Skeletal muscle satellite cell (primary cell): Measurements from ENCODE around the gene RPIA. TPM values are rescaled to one million over a fixed set of nuclear protein-coding genes. Genes with fewer than 3 reads are reported as not detected.
A peak's percentile ranks its signal among the peaks of the same experiment; 100 is the strongest.
"Not testable (repeated sequence)": the region's sequence is repeated elsewhere in the genome, so short reads cannot be mapped to it uniquely, and the experiment has no call there.

Experiments used
- H3K27me3 ChIP-seq: 2 replicates; pipeline ENCODE4 v1.7.0; 2013; ENCODE audit warnings: low read length; ENCODE audit not compliant: control insufficient read depth, insufficient read depth
- H3K36me3 ChIP-seq: 2 replicates; pipeline ENCODE4 v1.7.0; 2013; ENCODE audit warnings: mild to moderate bottlenecking, control low read depth, low read length; ENCODE audit not compliant: insufficient read depth
- H3K4me1 ChIP-seq: 2 replicates; pipeline ENCODE4 v1.7.0; 2013; ENCODE audit warnings: low read length; ENCODE audit not compliant: control insufficient read depth, insufficient read depth
- H3K4me2 ChIP-seq: 2 replicates; pipeline ENCODE4 v1.7.0; 2013; ENCODE audit warnings: mild to moderate bottlenecking, low read length
- H3K4me3 ChIP-seq: 2 replicates; pipeline ENCODE4 v1.7.0; 2013; ENCODE audit warnings: low read length
- H3K9ac ChIP-seq: 2 replicates; pipeline ENCODE4 v1.7.0; 2013; ENCODE audit warnings: mild to moderate bottlenecking, low read depth, low read length, moderate library complexity
- H3K9me3 ChIP-seq: replicated peaks from 2 replicates; pipeline ENCODE4 v1.7.0; 2013; ENCODE audit warnings: mild to moderate bottlenecking, control low read depth, low read length
- total RNA-seq: library from RNA; depleted of rRNA; stranded (reverse); fragments of >200 nt; gene quantifications from 2 replicates; pipeline ENCODE4 v1.2.3, GENCODE V29; 2012; rRNA removed

Gene RPIA
- 10.9 and 12.2 TPM in 2 replicates for total RNA-seq

DNA sequence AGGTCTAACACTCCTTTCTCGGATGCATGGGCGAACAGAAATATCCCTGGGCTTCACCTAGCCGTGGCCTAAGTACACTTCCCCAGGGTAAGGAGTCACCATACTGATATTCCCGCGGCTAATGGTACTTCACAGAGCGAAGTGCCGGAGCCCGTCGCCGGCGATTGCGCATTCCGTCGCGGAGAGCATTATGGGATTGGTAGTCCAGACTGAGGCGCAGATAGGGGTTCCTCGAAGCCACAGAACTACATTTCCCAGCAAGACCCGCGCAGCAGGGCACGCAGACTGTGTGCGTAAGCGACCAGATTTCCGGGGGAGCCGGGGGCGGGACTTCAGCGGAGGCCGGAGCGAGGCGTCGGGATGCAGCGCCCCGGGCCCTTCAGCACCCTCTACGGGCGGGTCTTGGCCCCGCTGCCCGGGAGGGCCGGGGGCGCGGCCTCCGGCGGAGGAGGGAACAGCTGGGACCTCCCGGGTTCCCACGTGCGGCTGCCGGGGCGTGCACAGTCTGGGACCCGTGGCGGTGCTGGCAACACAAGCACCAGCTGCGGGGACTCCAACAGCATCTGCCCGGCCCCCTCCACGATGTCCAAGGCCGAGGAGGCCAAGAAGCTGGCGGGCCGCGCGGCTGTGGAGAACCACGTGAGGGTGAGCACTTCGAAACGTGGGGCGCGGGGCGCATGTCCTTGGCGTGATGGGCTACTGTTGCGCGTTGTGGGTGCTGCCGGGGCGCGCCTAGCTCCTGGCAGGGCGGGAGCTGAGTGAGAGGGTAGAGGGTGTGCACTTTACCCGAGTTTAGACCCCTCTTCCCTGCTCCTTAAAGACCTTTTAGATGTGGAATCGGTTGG is at the start of gene RPIA:
RPIA (plus strand) TSS at position 335 of the 845 bp plus-strand sequence; CDS start at position 361, 26 bp downstream.
- no peaks in the 10 kb centered on the region for H3K36me3 ChIP-seq
- no peaks in the 10 kb centered on the region for H3K9me3 ChIP-seq
- peaks cover 10% of the 10 kb centered on the region for H3K4me1 ChIP-seq
- H3K4me2 ChIP-seq = peak within 1 kb of the TSS; percentile 99
- no peaks in the 10 kb centered on the region for H3K27me3 ChIP-seq
- peak within 1 kb of the TSS; percentile 98 for H3K4me3 ChIP-seq
- peak within 1 kb of the TSS; percentile 89 for H3K9ac ChIP-seq

DNA sequence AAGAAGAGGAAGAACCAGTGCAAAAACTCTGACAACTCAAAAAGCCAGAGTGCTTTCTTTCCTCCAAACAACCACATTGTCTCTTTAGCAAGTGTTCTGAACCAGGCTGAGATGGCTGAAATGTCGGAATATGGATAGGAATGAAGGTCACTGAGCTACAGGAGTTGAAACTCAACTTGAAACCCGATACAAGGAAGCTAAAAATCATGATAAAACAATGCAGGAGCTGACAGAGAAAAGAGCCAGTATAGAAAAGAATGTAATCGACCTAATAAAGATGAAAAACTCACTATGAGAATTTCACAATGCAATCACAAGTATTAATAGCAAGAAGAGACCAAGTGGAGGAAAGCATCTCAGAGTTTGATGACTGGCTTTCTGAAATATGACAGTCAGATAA is 49.2 kb upstream of the RPIA start:
- Histone ChIP-seq H3K4me3 (no peak overlapping the region), H3K4me1 (peaks cover 14% of the 10 kb centered on the region), H3K27me3 (peaks cover 19% of the 10 kb centered on the region), H3K9me3 (no peaks in the 10 kb centered on the region), H3K4me2 (no peak overlapping the region), H3K36me3 (no peaks in the 10 kb centered on the region), H3K9ac (no peak overlapping the region)

DNA sequence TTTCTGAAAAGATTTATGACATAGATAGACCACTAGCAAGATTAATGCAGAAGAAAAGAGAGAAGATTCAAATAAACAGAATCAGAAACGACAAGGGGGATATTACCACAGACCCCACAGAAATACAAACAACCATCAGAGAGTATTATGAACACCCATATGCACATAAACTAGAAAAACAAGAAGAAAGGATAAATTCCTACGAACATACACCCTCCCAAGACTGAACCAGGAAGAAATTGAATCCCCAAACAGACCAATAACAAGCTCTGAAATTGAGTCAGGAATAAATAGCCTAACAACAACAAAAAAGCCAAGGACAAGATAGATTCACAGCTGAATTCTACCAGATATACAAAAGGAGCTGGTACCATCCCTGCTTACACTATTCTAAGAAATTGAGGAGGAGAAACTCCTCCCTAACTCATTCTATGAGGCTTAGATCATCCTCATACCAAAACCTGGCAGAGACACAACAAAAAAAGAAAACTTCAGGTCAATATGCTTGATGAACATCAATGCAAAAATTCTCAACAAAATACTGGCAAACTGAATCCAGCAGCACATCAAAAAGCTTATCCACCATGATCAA is 46.1 kb upstream of the RPIA start:
- not testable (repeated sequence) for H3K36me3 ChIP-seq, H3K9ac ChIP-seq, H3K4me3 ChIP-seq, H3K9me3 ChIP-seq, H3K4me1 ChIP-seq, H3K4me2 ChIP-seq
- H3K27me3 ChIP-seq = peaks cover 17% of the 10 kb centered on the region

DNA sequence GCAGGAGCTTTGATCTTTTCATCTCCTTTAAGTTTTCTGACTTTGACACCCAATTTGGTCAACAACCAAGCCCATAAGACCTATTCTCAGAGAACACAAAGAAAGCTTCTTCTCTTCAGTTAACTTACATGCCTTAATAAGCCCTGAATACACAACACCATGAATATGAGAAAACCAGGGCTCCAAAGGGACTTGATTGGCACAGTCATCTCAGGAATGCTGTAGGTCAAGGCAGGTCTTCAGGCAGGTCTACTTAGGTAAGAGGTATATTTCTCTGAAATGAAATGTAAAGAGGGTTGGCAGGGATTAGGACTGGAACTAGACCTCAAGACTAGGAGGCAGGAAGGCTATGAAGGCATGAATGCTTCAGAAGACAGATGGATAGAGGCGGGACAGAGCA is 39.8 kb upstream of the RPIA start:
- peaks cover 6% of the 10 kb centered on the region for H3K27me3 ChIP-seq

DNA sequence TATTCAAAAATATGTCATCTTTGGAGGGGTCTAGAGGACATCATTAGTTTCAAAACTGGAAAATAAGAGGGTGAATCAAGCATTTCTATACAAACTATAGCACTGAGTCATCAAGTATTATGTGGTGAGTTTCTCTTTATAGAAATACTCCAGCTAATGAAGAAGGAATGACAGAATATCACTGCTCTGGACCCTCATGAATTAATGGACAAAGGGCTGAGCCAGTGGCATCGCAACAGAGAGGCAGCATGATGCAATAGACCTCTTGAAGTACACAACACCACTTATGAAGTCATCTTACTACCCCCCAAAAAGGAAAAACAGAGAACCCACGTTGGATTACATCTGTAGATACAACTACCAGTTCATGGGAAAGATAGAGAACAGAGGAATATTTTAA is 36.8 kb upstream of the RPIA start:
- Histone ChIP-seq H3K27me3 (peaks cover 6% of the 10 kb centered on the region), H3K36me3 (no peaks in the 10 kb centered on the region), H3K9me3 (no peaks in the 10 kb centered on the region), H3K4me3 (no peak overlapping the region), H3K4me1 (peaks cover 14% of the 10 kb centered on the region), H3K9ac (no peak overlapping the region), H3K4me2 (no peak overlapping the region)

More for the DNA sequence above, 39.8 kb upstream of the RPIA start:
- Histone ChIP-seq H3K4me1 (no peaks in the 10 kb centered on the region), H3K9me3 (no peaks in the 10 kb centered on the region), H3K4me3 (no peak overlapping the region), H3K9ac (no peak overlapping the region), H3K36me3 (no peaks in the 10 kb centered on the region), H3K4me2 (no peak overlapping the region)

DNA sequence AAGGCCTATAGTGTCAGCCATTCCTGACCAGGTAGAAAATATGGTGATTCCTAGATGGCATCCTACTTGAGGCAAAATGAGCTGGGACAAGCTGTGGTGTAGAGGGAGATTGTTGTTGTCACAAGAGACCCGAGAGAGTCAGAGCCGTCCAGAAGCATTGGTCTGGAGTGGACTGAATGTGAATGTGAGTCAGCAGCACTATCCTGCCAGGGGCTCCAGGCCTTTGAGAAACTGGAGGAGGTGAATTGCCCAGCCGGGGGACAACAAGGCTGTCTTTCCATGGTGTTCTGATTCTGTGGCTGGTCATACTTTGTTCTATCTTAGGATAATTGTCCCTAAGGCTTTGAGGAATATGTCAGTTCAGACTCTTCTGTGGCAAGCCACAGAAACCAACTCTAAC is 34.8 kb upstream of the RPIA start:
- peaks cover 2% of the 10 kb centered on the region for H3K27me3 ChIP-seq
- H3K9ac ChIP-seq = no peak overlapping the region
- H3K4me3 ChIP-seq = no peak overlapping the region
- peaks cover 16% of the 10 kb centered on the region for H3K4me1 ChIP-seq
- no peaks in the 10 kb centered on the region for H3K9me3 ChIP-seq
- no peak overlapping the region for H3K4me2 ChIP-seq
- no peaks in the 10 kb centered on the region for H3K36me3 ChIP-seq

DNA sequence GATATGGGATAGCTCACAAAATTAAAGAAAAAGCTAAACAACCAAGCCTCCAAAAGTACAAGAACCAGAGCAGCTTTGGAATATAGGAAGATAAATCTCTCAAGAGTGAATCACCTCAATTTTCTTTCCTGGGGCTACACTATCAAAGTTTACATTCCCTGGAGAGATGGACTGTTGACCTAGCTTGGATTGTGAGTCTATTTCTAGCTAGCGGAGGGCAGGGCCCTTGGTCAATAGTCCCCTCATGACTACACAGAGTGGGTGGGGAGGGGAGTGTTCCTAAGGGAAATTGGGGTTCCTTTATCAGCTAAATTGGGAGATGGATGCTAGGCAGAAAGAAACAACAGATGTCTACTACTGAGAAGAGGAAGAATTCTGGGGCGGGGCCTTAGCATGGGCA is 34.3 kb upstream of the RPIA start:
- Histone ChIP-seq H3K36me3 (no peaks in the 10 kb centered on the region), H3K4me1 (peaks cover 16% of the 10 kb centered on the region), H3K9me3 (no peaks in the 10 kb centered on the region), H3K4me2 (no peak overlapping the region), H3K27me3 (no peaks in the 10 kb centered on the region), H3K4me3 (no peak overlapping the region), H3K9ac (no peak overlapping the region)

DNA sequence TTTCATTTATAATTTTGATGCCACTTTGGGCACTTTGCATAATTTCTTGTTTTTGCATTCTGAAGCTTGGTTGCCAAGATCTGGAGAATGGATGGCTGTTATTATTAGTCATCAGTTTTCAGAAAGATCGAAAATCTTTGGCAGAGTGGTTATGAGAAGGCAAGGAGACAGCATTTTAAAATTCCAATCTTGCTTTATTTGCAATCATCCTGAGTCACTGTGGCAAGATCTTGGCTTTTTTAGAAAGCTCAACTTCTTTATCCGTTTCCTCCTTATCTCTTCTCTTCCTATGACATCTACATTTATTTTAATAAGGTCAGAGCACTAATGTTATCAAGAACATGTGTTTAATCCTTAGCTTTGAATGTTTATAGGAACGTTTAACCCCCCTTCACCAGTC is 33.1 kb upstream of the RPIA start:
- peaks cover 5% of the 10 kb centered on the region for H3K27me3 ChIP-seq
- no peaks in the 10 kb centered on the region for H3K9me3 ChIP-seq
- peaks cover 16% of the 10 kb centered on the region for H3K4me1 ChIP-seq
- no peak overlapping the region for H3K9ac ChIP-seq
- H3K36me3 ChIP-seq = no peaks in the 10 kb centered on the region
- no peak overlapping the region for H3K4me3 ChIP-seq
- peak overlapping the region; percentile 44 for H3K4me2 ChIP-seq

DNA sequence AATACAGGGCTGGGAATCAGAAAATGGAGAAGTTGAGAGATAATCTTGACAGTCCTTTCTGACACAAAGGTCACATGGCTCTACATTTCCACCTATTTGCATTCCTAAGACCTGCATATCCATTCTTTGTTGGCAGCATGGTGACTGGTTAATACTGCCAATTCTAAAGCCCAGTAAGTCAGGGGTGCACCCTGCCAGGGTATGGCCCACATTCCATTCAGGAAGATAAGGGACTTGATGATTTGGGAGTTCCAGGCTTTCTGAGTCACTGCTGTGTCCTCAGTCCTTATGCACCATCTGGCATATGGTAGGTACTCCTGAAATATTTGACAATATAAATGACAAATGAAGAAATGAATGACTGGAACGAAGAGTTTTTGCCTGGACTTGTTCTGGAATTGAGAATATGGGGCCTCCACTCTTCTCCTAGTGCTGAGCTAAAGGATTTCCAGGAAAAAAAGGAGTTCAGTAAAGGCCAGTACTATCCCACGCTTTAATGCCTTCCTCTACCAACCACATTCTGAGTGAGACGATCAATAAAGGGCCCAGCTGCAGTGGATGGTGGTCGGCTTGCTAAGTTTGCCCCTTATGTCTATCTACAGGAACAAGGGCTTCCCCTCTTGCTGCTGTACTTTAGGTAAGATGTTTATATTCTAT is 32.5 kb upstream of the RPIA start:
- Histone ChIP-seq H3K4me1 (peaks cover 16% of the 10 kb centered on the region), H3K9ac (peak overlapping the region; percentile 27), H3K4me3 (no peak overlapping the region), H3K9me3 (no peaks in the 10 kb centered on the region), H3K36me3 (no peaks in the 10 kb centered on the region), H3K4me2 (peak overlapping the region; percentile 44), H3K27me3 (peaks cover 9% of the 10 kb centered on the region)

DNA sequence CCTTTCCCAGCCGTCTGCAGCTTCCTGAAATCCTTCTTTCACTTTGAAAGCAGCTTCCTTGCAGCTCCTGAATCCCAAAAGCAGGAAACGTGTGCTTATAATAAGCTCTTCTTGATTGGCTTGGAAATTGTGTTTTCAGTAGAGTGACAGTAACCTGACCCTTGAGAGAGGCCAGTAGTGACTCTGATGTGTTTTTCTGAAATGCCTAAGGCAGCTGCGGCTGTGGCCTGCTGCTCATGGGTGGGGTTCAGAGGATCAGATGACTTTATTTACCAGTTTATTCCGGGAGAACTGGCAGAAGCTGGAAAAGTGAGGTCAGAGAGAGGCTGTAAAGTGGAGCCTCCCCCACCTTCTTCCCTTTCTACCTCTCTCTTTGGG is 31.9 kb upstream of the RPIA start:
- Histone ChIP-seq H3K27me3 (peaks cover 9% of the 10 kb centered on the region), H3K4me1 (peaks cover 16% of the 10 kb centered on the region), H3K9me3 (no peaks in the 10 kb centered on the region), H3K36me3 (no peaks in the 10 kb centered on the region), H3K4me3 (no peak overlapping the region), H3K9ac (peak overlapping the region; percentile 27), H3K4me2 (peak overlapping the region; percentile 44)

DNA sequence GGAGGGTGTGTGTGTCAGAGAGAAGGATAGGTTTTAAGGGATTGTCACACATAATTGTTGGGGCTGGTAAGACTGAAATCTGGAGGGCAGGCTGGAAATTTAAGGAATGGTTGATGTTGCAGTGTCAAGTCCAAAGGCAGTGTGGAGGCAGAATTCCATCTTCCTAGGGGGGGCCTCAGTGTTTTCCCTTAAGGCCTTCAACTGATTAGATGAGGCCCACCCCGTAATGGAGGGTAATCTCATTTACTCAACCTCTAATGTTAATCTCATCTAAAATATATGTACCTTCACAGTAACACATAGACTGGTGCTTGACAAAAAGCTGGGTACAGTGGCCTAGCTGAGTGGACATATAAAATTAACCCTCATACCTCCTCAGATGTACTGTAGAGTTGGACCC is 30.9 kb upstream of the RPIA start:
- no peaks in the 10 kb centered on the region for H3K9me3 ChIP-seq
- H3K36me3 ChIP-seq = no peaks in the 10 kb centered on the region
- H3K9ac ChIP-seq = no peak overlapping the region

More for the DNA sequence above, 30.9 kb upstream of the RPIA start:
- H3K4me1 ChIP-seq = peaks cover 16% of the 10 kb centered on the region
- H3K4me2 ChIP-seq = no peak overlapping the region
- H3K4me3 ChIP-seq = no peak overlapping the region
- peaks cover 9% of the 10 kb centered on the region for H3K27me3 ChIP-seq
